Epithelial cell of esophagus (primary cell): ENCODE measurements around the gene CEP164.
A peak's percentile ranks its signal among the peaks of the same experiment; 100 is the strongest.

Source experiments
- DNase-seq: peaks from one replicate; pipeline ENCODE4 v3.0.0; 2010; ENCODE audit warnings: low read depth
- H3K4me3 ChIP-seq: 2 replicates; pipeline ENCODE4 v1.5.1; 2011; ENCODE audit warnings: mild to moderate bottlenecking, low read length, control low read depth
- CTCF ChIP-seq: IDR thresholded peaks from 2 replicates; pipeline ENCODE4 v1.5.1; 2011; ENCODE audit warnings: low read depth, mild to moderate bottlenecking, low read length, control low read depth, inconsistent platforms; ENCODE audit not compliant: insufficient read depth; ENCODE audit errors: missing control alignments

CEP164 gene

GRCh38 chr11:117424781-117425180 is 97.1 kb downstream of the CEP164 start:
- DNase-seq = no peak
- no peak for TF ChIP-seq CTCF
- no peak overlapping the region for H3K4me3 ChIP-seq

DNA sequence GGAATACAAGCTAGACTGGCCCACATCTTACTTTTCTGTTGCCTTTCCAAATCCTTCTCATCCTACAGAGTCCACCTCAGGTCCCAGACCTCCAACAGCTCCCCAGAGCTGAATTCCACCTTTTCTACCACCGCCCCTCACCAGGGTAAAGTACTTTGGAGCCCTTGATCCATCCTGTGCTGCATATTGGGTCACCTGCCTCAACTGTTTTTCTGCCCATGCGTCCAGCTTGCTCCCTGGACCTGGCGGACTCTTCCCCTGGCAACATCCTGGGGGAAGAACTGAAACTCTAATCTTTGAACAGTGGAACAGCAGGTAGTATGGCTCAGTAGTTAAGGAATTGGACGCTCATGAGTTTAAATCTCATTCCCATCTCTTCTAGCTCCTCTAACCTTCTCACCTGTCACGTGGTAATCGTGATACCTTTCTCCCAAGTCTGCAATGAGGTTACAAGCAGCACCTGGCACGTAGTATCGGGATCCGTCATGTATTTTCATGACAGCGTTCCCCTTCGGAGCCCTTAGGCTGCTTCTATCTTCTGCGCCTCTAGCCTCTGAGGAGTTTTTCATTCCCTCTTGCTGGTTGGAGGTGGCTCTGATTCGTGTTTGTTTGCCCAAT is 98.1 kb downstream of the CEP164 start:
- no peak for TF ChIP-seq CTCF
- no peak overlapping the region for H3K4me3 ChIP-seq
- DNase-seq = no peak

- TF ChIP-seq CTCF = peak; percentile 98
- no peak overlapping the region for H3K4me3 ChIP-seq
- DNase-seq = peak; percentile 49
These were observed 98.6 kb downstream of the CEP164 start for GRCh38 chr11:117426297-117426685.

GRCh38 chr11:117426941-117427340 is 99.3 kb downstream of the CEP164 start:
- no peak for DNase-seq
- no peak overlapping the region for H3K4me3 ChIP-seq
- TF ChIP-seq CTCF = no peak

DNA sequence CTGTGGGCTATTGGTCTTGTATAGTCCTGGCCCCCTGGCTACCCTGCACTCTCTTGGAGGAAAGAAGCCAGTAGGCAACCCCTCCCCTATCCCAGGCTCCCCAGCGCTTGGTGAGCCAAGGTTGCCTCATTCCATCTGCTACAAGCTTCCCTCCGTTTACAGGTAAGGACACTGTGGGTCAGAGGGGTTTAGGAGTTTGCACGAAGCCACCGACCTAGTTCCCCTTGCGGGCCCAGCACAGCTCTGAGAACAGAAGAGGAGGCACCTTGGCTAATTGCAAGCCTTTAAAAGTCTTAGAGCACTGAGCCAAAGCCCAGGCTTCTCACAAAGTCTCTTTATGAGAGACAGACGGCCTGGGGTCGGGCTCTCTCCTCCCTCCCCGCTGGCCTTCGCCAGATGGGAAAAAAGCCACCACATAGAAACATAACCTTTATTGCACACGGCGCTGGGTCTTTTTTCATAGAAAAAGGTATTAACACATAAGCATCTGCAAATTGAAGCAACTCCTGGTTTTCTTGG is 99.8 kb downstream of the CEP164 start:
- H3K4me3 ChIP-seq = no peak overlapping the region
- DNase-seq = no peak
- no peak for TF ChIP-seq CTCF

- DNase-seq = no peak
- H3K4me3 ChIP-seq = no peak overlapping the region
- TF ChIP-seq CTCF = no peak
These were observed 100.7 kb downstream of the CEP164 start for GRCh38 chr11:117428186-117428855.

GRCh38 chr11:117428856-117429229 is 101.2 kb downstream of the CEP164 start:
- TF ChIP-seq CTCF = no peak
- DNase-seq = no peak
- no peak overlapping the region for H3K4me3 ChIP-seq
